ENCODE measurements around the gene ANKRD2. TPM values are rescaled to one million over a fixed set of nuclear protein-coding genes. Genes with fewer than 3 reads are reported as not detected.

ANKRD2 gene
- total and polyA plus RNA-seq, 2 donors (not counting 1 experiment from before 2014, with no cell fraction given), result 0.26 to 1.8 TPM

GRCh38 chr10:97618733-97619132 is 46.2 kb downstream of the ANKRD2 start:
- Histone ChIP-seq H3K4me2 (ENCODE audit: extremely low read depth, insufficient read depth, low read length) (no peak overlapping the region), H2AFZ (ENCODE audit: low read length) (no peak overlapping the region), H3K4me3 (replicated peaks in 1 of 4; ENCODE audit: control extremely low read depth in 1 of 4, insufficient read depth in 1 of 4, low read depth in 3 of 4, low read length in 4 of 4) (no peak overlapping the region)

GRCh38 chr10:97623277-97623676 is 50.7 kb downstream of the ANKRD2 start:
- Histone ChIP-seq H3K36me3 (ENCODE audit: control insufficient read depth, insufficient read depth, low read length) (no peaks in the 10 kb centered on the region), H4K20me1 (ENCODE audit: control insufficient read depth, extremely low read depth, insufficient read depth, low read length) (no peaks in the 10 kb centered on the region), H3K4me3 (replicated peaks in 1 of 4; ENCODE audit: control extremely low read depth in 1 of 4, insufficient read depth in 1 of 4, low read depth in 3 of 4, low read length in 4 of 4) (no peak overlapping the region), H3K9me3 (ENCODE audit: control insufficient read depth, insufficient read depth, low read depth, low read length) (no peaks in the 10 kb centered on the region), H3K27me3 (ENCODE audit: control insufficient read depth, insufficient read depth, low read length) (no peaks in the 10 kb centered on the region), H3K9ac (ENCODE audit: insufficient read depth, low read length) (no peak overlapping the region), H3K79me2 (ENCODE audit: control insufficient read depth, insufficient read depth, low read length) (no peaks in the 10 kb centered on the region), H2AFZ (ENCODE audit: low read length) (no peak overlapping the region), H3K27ac (ENCODE audit: insufficient read depth, low read length) (no peak overlapping the region), H3K4me2 (ENCODE audit: extremely low read depth, insufficient read depth, low read length) (no peak overlapping the region), H3K4me1 (ENCODE audit: control insufficient read depth, extremely low read depth, insufficient read depth, low read length) (no peaks in the 10 kb centered on the region)
- TF ChIP-seq CTCF (conservative IDR thresholded peaks at IDR 0.05 in 1 of 2, IDR thresholded peaks at IDR 0.05 in 1 of 2; ENCODE audit: low read depth in 1 of 2, low read length in 2 of 2) (no peak), EZH2 (IDR thresholded peaks at IDR 0.05; ENCODE audit: low read length, missing control alignments) (no peak)
- DNase-seq (ENCODE audit: low read depth in 2 of 2), result no peak

More at GRCh38 chr10:97618733-97619132, 46.2 kb downstream of the ANKRD2 start:
- Histone ChIP-seq H3K36me3 (ENCODE audit: control insufficient read depth, insufficient read depth, low read length) (no peaks in the 10 kb centered on the region), H3K27me3 (ENCODE audit: control insufficient read depth, insufficient read depth, low read length) (no peaks in the 10 kb centered on the region), H4K20me1 (ENCODE audit: control insufficient read depth, extremely low read depth, insufficient read depth, low read length) (no peaks in the 10 kb centered on the region), H3K9me3 (ENCODE audit: control insufficient read depth, insufficient read depth, low read depth, low read length) (no peaks in the 10 kb centered on the region), H3K9ac (ENCODE audit: insufficient read depth, low read length) (no peak overlapping the region), H3K27ac (ENCODE audit: insufficient read depth, low read length) (no peak overlapping the region), H3K4me1 (ENCODE audit: control insufficient read depth, extremely low read depth, insufficient read depth, low read length) (no peaks in the 10 kb centered on the region), H3K79me2 (ENCODE audit: control insufficient read depth, insufficient read depth, low read length) (no peaks in the 10 kb centered on the region)
- DNase-seq (ENCODE audit: low read depth in 2 of 2), result no peak
- TF ChIP-seq EZH2 (IDR thresholded peaks at IDR 0.05; ENCODE audit: low read length, missing control alignments) (no peak), CTCF (conservative IDR thresholded peaks at IDR 0.05 in 1 of 2, IDR thresholded peaks at IDR 0.05 in 1 of 2; ENCODE audit: low read depth in 1 of 2, low read length in 2 of 2) (no peak)

GRCh38 chr10:97627731-97628130 is 55.2 kb downstream of the ANKRD2 start:
- DNase-seq (ENCODE audit: low read depth in 2 of 2), result no peak
- Histone ChIP-seq H3K4me3 (replicated peaks in 1 of 4; ENCODE audit: control extremely low read depth in 1 of 4, insufficient read depth in 1 of 4, low read depth in 3 of 4, low read length in 4 of 4) (no peak overlapping the region), H3K27ac (ENCODE audit: insufficient read depth, low read length) (no peak overlapping the region), H2AFZ (ENCODE audit: low read length) (no peak overlapping the region), H3K36me3 (ENCODE audit: control insufficient read depth, insufficient read depth, low read length) (no peaks in the 10 kb centered on the region), H4K20me1 (ENCODE audit: control insufficient read depth, extremely low read depth, insufficient read depth, low read length) (no peaks in the 10 kb centered on the region), H3K27me3 (ENCODE audit: control insufficient read depth, insufficient read depth, low read length) (no peaks in the 10 kb centered on the region), H3K9ac (ENCODE audit: insufficient read depth, low read length) (no peak overlapping the region), H3K4me2 (ENCODE audit: extremely low read depth, insufficient read depth, low read length) (no peak overlapping the region), H3K4me1 (ENCODE audit: control insufficient read depth, extremely low read depth, insufficient read depth, low read length) (peaks cover 5% of the 10 kb centered on the region), H3K79me2 (ENCODE audit: control insufficient read depth, insufficient read depth, low read length) (no peaks in the 10 kb centered on the region), H3K9me3 (ENCODE audit: control insufficient read depth, insufficient read depth, low read depth, low read length) (no peaks in the 10 kb centered on the region)
- TF ChIP-seq CTCF (conservative IDR thresholded peaks at IDR 0.05 in 1 of 2, IDR thresholded peaks at IDR 0.05 in 1 of 2; ENCODE audit: low read depth in 1 of 2, low read length in 2 of 2) (no peak), EZH2 (IDR thresholded peaks at IDR 0.05; ENCODE audit: low read length, missing control alignments) (no peak)
